ENCODE results near the gene PSG1.
"Not testable (repeated sequence)": the region's sequence is repeated elsewhere in the genome, so short reads cannot be mapped to it uniquely, and the experiment has no call there.

DNA sequence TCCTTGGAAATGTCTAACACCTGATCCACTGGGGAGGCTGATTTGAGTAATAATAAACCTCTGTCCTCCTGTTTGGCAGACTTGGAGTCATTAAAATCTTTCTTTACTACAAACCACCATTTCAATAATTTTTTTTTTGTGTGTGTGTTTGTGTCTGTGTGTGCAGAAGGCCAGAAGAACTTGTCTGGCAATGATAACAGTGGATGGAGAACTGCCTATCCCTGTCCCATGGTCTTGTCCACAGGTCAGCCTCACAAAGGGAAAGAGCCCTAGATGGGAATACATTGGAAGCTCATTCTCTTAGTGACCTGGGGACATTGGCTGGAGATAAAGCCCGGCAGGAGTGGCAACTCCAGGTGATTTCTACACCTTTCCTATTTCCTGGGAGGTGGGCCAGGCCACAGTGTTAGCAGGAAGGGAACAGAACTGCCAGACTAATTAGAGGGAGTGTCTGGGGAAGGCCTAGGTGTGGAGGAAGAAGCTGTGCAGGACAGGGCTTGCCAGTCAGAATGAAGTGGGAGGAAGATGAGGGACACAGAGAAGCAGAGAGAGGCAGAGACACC, 27.7 kb downstream of the PSG1 start:
- TF ChIP-seq, protein P1, sequence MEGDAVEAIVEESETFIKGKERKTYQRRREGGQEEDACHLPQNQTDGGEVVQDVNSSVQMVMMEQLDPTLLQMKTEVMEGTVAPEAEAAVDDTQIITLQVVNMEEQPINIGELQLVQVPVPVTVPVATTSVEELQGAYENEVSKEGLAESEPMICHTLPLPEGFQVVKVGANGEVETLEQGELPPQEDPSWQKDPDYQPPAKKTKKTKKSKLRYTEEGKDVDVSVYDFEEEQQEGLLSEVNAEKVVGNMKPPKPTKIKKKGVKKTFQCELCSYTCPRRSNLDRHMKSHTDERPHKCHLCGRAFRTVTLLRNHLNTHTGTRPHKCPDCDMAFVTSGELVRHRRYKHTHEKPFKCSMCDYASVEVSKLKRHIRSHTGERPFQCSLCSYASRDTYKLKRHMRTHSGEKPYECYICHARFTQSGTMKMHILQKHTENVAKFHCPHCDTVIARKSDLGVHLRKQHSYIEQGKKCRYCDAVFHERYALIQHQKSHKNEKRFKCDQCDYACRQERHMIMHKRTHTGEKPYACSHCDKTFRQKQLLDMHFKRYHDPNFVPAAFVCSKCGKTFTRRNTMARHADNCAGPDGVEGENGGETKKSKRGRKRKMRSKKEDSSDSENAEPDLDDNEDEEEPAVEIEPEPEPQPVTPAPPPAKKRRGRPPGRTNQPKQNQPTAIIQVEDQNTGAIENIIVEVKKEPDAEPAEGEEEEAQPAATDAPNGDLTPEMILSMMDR (conservative IDR thresholded peaks at IDR 0.05 in 1 of 2, IDR thresholded peaks at IDR 0.05 in 1 of 2; ENCODE audit: extremely low read depth in 1 of 2, insufficient read depth in 1 of 2, low read depth in 1 of 2, low read length in 2 of 2) = not testable (repeated sequence)
- TF ChIP-seq EZH2 (IDR thresholded peaks at IDR 0.05; ENCODE audit: borderline replicate concordance, low read length) = not testable (repeated sequence)
